SKM-1 treated with dmso at 0.1 percent for 144 hours (cell line): ENCODE results near the gene CD247.

Experiments used
- DNase-seq: peaks from one replicate; lab custom pipeline; 2025; ENCODE audit not compliant: unreplicated experiment; lab: John Stamatoyannopoulos, UW

CD247 gene

DNA sequence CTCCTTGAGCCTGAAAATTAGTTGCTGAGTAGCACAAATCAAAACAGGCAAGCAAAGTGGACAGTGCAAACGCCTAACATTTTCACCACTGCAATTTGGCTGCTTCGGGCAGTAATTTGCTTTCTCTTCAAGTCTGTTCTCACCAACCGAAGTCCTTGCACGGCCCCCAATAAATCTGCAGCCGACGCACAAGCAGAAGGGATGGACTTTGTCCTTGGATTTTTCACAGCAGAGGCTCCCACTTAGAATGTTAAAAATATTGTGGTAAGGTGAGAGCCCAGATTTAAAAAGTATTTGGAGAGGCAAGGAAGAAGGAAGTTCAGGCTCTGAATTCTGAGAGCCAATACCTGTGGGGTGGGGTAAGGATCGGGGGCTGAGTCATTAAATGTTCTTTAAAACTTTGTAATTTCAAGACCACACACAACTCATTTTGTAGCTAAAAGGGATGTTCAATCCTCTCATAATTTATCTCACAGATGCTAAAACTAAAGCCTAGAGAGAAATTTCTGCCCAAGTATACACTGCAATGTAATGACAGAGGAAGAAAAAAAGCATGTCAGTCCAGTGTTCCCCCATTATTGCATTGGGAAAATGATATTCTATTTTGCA lies 6.2 kb downstream of the CD247 start:
- DNase-seq: no peak

GRCh38 chr1:167511374-167511986 lies 6.8 kb downstream of the CD247 start:
- DNase-seq: no peak

- DNase-seq: no peak
Observed at GRCh38 chr1:167510881-167511280, 7.4 kb downstream of the CD247 start.

GRCh38 chr1:167510244-167510643 lies 8.1 kb downstream of the CD247 start:
- DNase-seq: no peak

GRCh38 chr1:167509587-167509986 lies 8.7 kb downstream of the CD247 start:
- no peak for DNase-seq

DNA sequence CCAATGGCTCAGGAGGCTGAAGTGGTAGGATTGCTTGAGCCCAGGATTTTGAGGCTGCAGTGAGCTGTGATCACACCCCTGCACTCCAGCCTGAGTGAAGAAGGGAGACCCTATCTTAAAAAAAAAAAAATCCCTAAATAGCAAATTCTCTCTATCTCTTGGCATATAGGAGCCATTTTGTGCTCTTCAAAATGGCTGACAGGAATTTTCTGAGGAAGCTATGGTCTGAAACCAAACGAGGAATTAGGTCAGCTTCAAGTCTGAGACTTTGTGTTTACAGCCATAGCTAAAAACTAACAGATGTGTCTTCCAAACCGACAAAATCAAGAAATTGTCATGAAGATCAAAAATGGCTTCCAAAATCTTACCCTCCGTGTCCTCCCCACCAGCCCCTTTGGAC lies 10.6 kb downstream of the CD247 start:
- no peak for DNase-seq

DNA sequence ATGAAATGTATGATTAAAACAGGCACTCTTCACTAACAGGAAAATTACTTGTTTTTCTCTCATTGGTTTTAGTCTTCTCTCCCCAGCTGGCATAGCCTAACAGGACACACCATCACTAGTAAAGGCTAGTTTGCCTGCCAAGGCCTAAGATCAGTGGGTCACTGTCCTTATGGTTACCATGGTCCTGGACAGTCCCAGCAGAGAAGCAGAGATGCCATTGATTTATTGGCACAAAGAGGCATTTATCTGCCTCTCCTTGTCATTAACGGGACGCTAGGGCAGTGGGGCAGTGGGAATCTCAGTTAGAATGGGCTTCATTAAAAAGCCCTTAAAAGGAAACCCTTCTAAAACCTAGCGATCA lies 13.9 kb downstream of the CD247 start:
- DNase-seq: no peak

GRCh38 chr1:167503626-167504466 lies 14.5 kb downstream of the CD247 start:
- no peak for DNase-seq

DNA sequence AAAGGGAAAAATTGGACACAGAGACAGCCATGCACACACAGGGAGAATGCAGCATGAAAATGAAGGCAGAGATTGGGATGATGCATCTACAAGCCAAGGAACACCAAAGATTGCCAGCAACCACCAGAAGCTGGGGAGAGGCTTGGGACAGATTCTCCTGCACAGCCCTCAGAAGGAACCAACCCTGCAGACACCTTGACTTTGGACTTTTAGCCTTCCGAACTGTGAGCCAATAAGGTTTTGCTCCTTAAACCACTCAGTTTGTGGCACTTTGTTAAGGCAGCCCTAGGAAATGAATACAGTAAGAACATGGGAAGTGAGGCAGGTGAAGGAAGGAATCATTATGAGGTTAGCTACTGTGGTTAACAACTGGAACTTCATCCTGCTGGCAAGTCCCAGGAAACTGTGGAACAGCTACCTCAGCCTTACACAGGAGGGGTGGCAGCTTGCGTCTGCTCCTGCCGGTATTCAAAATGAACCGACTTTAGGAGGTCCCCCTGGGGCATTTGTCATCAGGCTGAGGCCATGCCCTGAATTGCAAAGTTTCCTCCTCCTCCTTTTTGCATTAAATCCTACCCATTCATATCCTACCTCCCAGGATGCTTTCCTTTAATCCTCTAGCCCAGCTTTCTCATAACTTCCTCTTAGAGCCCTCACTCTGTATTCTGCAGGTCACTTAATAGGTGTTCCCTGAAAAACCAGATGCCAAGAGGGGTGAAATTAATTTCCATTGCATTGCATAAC lies 15.4 kb downstream of the CD247 start:
- DNase-seq: no peak

GRCh38 chr1:167502192-167502551 lies 16.2 kb downstream of the CD247 start:
- no peak for DNase-seq

DNA sequence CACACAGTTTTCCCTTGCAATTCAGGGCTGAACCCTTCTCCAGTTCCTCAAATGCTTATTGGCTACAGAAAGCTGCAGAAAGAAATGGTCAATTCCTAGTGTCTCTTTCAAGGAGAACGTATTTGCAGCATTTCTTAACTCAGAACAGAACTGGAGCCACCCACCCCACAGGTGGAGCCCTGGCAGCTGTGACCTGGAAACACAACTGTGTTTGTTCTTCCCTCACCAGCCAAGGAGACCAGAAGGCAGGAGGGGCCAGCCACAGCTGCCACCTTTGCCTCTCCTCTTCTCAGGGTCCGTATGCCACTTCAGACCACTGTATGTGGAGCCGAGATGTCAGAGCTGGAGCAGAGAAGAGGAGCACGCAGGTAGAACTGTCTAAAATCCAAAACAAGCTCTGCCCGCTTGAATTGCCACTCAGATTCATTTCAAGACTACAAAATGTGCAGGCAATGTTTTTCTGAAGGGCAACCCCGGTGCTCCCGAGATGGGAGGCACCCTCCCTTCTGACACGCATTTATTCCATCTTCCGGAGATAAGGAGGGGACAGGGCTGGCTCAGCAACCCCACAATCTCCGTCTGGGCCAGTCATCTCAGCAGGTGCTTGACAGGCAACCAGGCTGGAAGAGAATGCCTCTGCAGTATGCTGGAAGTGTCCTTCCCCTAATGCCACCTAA lies 16.7 kb downstream of the CD247 start:
- no peak for DNase-seq

- no peak for DNase-seq
Observed at GRCh38 chr1:167500283-167500860, 18.0 kb downstream of the CD247 start.

GRCh38 chr1:167499664-167500101 lies 18.6 kb downstream of the CD247 start:
- DNase-seq: no peak

GRCh38 chr1:167499106-167499505 lies 19.2 kb downstream of the CD247 start:
- DNase-seq: no peak

GRCh38 chr1:167496797-167497619 lies 21.3 kb downstream of the CD247 start:
- DNase-seq: no peak

GRCh38 chr1:167493372-167493771 lies 25.0 kb downstream of the CD247 start:
- no peak for DNase-seq

GRCh38 chr1:167492481-167492910 lies 25.8 kb downstream of the CD247 start:
- DNase-seq: no peak

DNA sequence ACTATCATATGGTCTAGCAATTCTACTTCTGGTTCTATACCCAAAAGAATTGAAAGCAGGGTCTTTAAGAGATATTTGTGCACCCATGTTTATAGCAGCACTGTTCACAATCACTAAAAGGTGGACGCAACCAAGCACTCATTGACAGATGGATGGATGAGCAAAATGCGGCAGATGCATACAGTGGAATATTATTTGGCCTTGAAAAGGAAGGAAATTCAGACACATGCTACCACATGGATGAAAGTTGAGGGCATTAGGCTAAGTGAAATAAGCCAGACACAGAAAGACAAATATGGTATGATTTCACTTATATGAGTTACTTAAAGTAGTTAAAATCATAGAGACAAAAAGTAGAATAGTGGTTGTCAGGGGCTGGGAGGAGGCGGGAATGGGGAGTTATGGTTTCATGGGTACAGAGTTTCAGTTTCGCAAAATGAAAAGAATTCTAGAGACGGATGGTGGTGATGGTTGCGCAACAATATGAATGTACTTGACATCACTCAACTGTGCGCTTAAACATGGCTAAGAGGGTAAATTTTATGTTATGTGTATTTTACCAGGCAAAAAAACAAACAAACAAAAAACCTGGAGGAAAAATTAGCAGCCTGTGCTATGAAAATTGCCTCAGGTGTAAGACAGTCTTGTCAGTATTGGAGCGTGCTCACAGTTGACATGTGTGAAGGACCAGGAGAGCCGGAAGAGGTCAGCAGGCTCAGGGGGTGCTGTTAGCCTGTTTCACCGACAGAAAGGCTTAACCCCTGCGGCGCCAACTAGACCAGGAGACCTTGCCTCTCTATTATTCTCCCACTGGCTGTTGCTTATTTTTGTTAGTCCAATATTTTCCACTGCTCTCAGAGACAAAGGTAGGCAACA lies 26.5 kb downstream of the CD247 start:
- no peak for DNase-seq

GRCh38 chr1:167490765-167491164 lies 27.6 kb downstream of the CD247 start:
- no peak for DNase-seq
